Brain microvascular endothelial cell (primary cell): ENCODE data around the gene PHF21B.

ENCODE experiments used
- DNase-seq: peaks from one replicate; pipeline ENCODE4 v3.0.0-alpha.2; 2020
- H3K27ac ChIP-seq: fragments of 250-450 bp; sonication (Bioruptor Pico); 2 replicates; pipeline ENCODE4 v1.5.1; 2020; ENCODE audit warnings: mild to moderate bottlenecking, moderate library complexity
- H3K27me3 ChIP-seq: fragments of 250-450 bp; sonication (Bioruptor Pico); replicated peaks from 2 replicates; pipeline ENCODE4 v1.5.1; 2020; ENCODE audit warnings: mild to moderate bottlenecking
- H3K36me3 ChIP-seq: fragments of 250-450 bp; sonication (Bioruptor Pico); replicated peaks from 2 replicates; pipeline ENCODE4 v1.5.1; 2020; ENCODE audit warnings: mild to moderate bottlenecking
- H3K4me3 ChIP-seq: 2 replicates; pipeline ENCODE4 v1.5.1; 2011; ENCODE audit warnings: low read depth, mild to moderate bottlenecking, control low read depth, low read length, moderate library complexity
- CTCF ChIP-seq: IDR thresholded peaks from 2 replicates; pipeline ENCODE4 v1.5.1; 2011; ENCODE audit warnings: low read depth, mild to moderate bottlenecking, moderate library complexity, low read length, control low read depth, inconsistent platforms; ENCODE audit errors: missing control alignments
- in situ Hi-C: cut with HindIII; loops from 2 replicates; pipeline ENCODE4 v1.10.0; 2017; ENCODE audit warnings: low sequenced_read_pairs, low pct_ligation_motif_present

The PHF21B gene

GRCh38 chr22:44898236-44898635 lies 111.6 kb downstream of the PHF21B start:
- no peak overlapping the region for H3K27ac ChIP-seq
- no peaks in the 10 kb centered on the region for H3K27me3 ChIP-seq
- TF ChIP-seq CTCF, result no peak
- H3K4me3 ChIP-seq, result no peak overlapping the region
- DNase-seq, result no peak
- H3K36me3 ChIP-seq, result no peaks in the 10 kb centered on the region
- in situ Hi-C loops, result no loop called here

DNA sequence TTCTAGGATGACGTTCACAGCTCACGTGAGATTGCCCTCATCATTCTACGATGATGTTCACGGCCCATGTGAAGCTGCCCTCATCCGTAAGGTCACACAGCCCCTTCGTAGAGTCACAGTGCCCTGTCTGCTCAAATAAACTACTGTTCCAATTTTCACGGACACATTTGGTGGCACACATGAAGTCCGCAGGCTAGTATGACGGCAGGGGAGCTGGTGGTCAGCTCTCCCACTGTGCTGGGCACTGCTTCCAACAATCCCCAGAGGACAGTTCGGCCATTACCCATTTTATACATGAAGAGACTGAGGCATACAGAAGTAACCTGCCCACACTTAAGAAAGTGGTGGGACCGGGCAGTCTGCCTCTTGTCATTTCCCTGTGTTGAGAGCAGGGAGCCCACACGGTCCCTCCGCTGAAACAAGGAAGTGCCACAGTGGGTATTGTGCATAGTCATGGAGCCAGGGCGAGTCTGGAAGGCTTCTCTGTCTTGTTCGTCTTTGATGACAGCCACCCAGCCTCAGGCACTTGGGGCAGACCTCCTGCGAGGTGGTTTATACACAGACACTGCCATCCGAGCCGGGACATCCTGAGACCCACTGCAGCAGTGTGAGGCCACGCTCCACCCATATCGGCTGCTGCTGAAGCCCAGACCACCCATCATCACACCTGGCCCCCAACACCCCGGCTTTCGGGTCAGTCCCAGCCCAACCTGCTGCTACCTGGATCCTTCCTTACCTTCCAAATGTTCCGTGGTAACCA lies 114.3 kb downstream of the PHF21B start:
- H3K27ac ChIP-seq, result no peak overlapping the region
- in situ Hi-C loops, result no loop called here

DNA sequence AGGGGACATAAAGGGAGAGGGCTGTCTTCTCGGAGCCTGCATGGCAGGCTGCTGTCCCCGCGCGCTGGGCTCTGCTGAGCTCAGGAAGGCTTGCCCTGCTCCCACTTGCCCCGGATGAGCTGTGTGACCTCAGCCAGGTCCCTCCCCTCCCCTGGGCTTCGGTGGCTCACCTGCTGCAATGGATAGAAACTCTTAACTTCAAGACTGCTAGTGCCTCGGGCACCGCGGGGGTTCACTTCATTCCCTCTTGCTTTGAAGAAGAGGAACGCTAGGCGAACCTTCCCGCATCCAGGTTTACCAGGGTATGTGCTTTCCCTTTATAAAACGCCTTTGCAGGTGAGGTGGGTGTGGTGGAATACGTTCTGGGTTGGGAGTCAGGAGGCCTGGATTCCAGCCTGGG lies 115.0 kb downstream of the PHF21B start:
- Histone ChIP-seq H3K36me3 (no peaks in the 10 kb centered on the region), H3K4me3 (no peak overlapping the region), H3K27ac (no peak overlapping the region), H3K27me3 (no peaks in the 10 kb centered on the region)
- in situ Hi-C loops, result no loop called here
- no peak for TF ChIP-seq CTCF
- DNase-seq, result no peak

More for the DNA sequence above, 114.3 kb downstream of the PHF21B start:
- H3K4me3 ChIP-seq, result no peak overlapping the region
- DNase-seq, result no peak
- no peaks in the 10 kb centered on the region for H3K36me3 ChIP-seq
- no peaks in the 10 kb centered on the region for H3K27me3 ChIP-seq
- no peak for TF ChIP-seq CTCF

GRCh38 chr22:44894321-44894720 lies 115.5 kb downstream of the PHF21B start:
- DNase-seq, result no peak
- in situ Hi-C loops, result no loop called here
- no peak overlapping the region for H3K4me3 ChIP-seq
- TF ChIP-seq CTCF, result no peak
- H3K27ac ChIP-seq, result no peak overlapping the region
- H3K36me3 ChIP-seq, result no peaks in the 10 kb centered on the region
- H3K27me3 ChIP-seq, result no peaks in the 10 kb centered on the region

DNA sequence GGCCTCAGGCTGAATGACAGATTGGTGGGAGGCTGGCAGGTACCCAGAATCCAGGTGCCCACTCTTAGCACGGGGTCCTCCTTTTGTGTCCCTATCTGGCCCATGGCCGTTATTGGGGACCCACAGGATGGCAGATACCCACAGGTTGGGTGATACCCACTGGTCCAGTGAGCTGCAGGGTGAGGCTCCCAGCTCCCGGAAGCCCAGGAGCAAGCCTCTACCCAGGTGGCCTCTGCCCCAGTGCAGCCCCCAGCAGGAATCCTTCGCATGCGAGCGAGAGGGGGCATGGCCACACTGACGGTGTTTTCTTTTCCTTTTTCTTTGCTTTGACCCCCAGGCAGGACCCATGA lies 116.1 kb downstream of the PHF21B start:
- TF ChIP-seq CTCF, result no peak
- Histone ChIP-seq H3K27me3 (no peaks in the 10 kb centered on the region), H3K27ac (no peak overlapping the region), H3K4me3 (no peak overlapping the region), H3K36me3 (no peaks in the 10 kb centered on the region)
- in situ Hi-C loops, result no loop called here
- DNase-seq, result no peak
